Right lobe of liver (tissue), 4 donors: ENCODE data around the gene AKT3.

Experiments used
- POLR2A ChIP-seq: fragments of 450-650 bp; IDR thresholded peaks from one replicate; pipeline ENCODE4 v1.6.1; 2017; ENCODE audit warnings: antibody characterized with exemption, mild to moderate bottlenecking
- TF ChIP-seq, protein P1 (sequence below), 4 donors: fragments of 200-600 bp in 3 of 4; fragments of 450-650 bp in 1 of 4; IDR thresholded peaks; one replicate each; pipeline versions ENCODE4 v1.5.1 to v1.8.0; 2016 to 2022; ENCODE audit warnings: antibody characterized with exemption in 4 of 4, mild to moderate bottlenecking in 2 of 4
- donor health status: DM: no; HTN: no; CAD: no.
- donor health status: DM: no; HTN: no; CAD: no.
- donor health status: DM: no; HTN: yes; CAD: no.

DNA sequence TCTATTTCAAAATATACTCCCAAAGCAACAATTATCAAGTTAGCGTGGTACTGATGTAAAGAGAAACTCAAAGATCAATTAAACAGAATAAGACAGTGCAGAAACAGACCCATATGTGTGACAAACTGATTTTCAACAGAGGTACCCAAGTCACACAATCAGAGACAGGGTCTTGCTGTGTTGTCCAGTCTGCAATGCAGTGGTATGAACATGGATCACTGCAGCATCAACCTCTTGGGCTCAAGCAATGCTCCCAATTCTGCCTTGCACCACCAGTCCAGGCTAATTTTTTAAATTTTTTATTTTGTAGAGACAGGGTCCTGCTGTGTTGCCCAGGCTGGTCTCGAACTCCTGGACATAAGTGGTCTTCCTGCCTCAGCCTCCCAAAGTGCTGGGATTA, 255.6 kb downstream of the AKT3 start:
- TF ChIP-seq, protein P1, sequence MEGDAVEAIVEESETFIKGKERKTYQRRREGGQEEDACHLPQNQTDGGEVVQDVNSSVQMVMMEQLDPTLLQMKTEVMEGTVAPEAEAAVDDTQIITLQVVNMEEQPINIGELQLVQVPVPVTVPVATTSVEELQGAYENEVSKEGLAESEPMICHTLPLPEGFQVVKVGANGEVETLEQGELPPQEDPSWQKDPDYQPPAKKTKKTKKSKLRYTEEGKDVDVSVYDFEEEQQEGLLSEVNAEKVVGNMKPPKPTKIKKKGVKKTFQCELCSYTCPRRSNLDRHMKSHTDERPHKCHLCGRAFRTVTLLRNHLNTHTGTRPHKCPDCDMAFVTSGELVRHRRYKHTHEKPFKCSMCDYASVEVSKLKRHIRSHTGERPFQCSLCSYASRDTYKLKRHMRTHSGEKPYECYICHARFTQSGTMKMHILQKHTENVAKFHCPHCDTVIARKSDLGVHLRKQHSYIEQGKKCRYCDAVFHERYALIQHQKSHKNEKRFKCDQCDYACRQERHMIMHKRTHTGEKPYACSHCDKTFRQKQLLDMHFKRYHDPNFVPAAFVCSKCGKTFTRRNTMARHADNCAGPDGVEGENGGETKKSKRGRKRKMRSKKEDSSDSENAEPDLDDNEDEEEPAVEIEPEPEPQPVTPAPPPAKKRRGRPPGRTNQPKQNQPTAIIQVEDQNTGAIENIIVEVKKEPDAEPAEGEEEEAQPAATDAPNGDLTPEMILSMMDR (IDR thresholded peaks at IDR 0.05): no peak
- TF ChIP-seq POLR2A: no peak
